Kidney epithelial cell (primary cell): ENCODE results near the gene ANKRD35. TPM values are rescaled to one million over a fixed set of nuclear protein-coding genes. Genes with fewer than 3 reads are reported as not detected.
A peak's percentile ranks its signal among the peaks of the same experiment; 100 is the strongest.

Experiments
- DNase-seq: peaks from one replicate; pipeline ENCODE4 v3.0.0-alpha.2; 2010; ENCODE audit warnings: low read depth
- H3K27me3 ChIP-seq: 2 replicates; pipeline ENCODE4 v1.6.0; 2011; ENCODE audit warnings: low read length; ENCODE audit not compliant: control insufficient read depth, insufficient read depth
- H3K36me3 ChIP-seq: 2 replicates; pipeline ENCODE4 v1.5.1; 2011; ENCODE audit warnings: low read length; ENCODE audit not compliant: control insufficient read depth, insufficient read depth
- H3K4me3 ChIP-seq: 2 replicates; pipeline ENCODE4 v1.5.1; 2011; ENCODE audit warnings: low read depth, mild to moderate bottlenecking, control low read depth, low read length
- total RNA-seq: library from RNA; depleted of rRNA; stranded (reverse); fragments of >200 nt; gene quantifications from 2 replicates; pipeline ENCODE4 v1.2.3, GENCODE V29; 2015
- TF ChIP-seq, protein P1 (sequence below): IDR thresholded peaks from 2 replicates; pipeline ENCODE4 v1.5.1; 2011; ENCODE audit warnings: mild to moderate bottlenecking, moderate library complexity, low read length, control low read depth, inconsistent platforms; ENCODE audit not compliant: insufficient read depth, poor library complexity, severe bottlenecking

Gene ANKRD35
- total RNA-seq, 1 donor from 2014 or later: not detected

DNA sequence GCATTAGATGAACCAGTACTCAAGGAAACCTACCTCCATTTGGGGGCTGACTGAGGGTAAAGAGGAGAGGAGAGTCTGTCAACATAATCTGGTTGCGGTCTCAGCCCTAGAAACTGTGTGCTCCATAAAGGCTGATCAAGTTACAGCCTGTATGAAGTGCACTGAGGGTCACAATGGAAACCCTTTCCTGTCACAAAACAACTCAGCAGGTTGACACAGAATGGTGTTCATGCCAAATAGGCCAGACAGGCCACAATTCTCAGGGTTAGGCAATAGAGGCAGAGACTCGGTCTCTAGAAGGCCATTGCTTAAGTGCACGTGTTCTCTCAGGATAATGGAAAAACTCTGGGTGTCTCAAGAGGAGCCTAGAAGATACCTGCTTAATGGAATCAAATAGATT lies 4.1 kb upstream of the ANKRD35 start:
- Histone ChIP-seq H3K36me3 (no peaks in the 10 kb centered on the region), H3K4me3 (no peak overlapping the region), H3K27me3 (peaks cover 5% of the 10 kb centered on the region)
- DNase-seq: no peak
- TF ChIP-seq, protein P1, sequence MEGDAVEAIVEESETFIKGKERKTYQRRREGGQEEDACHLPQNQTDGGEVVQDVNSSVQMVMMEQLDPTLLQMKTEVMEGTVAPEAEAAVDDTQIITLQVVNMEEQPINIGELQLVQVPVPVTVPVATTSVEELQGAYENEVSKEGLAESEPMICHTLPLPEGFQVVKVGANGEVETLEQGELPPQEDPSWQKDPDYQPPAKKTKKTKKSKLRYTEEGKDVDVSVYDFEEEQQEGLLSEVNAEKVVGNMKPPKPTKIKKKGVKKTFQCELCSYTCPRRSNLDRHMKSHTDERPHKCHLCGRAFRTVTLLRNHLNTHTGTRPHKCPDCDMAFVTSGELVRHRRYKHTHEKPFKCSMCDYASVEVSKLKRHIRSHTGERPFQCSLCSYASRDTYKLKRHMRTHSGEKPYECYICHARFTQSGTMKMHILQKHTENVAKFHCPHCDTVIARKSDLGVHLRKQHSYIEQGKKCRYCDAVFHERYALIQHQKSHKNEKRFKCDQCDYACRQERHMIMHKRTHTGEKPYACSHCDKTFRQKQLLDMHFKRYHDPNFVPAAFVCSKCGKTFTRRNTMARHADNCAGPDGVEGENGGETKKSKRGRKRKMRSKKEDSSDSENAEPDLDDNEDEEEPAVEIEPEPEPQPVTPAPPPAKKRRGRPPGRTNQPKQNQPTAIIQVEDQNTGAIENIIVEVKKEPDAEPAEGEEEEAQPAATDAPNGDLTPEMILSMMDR: no peak

- peaks cover 7% of the 10 kb centered on the region for H3K27me3 ChIP-seq
- DNase-seq: peak; percentile 69
- H3K4me3 ChIP-seq: no peak overlapping the region
- H3K36me3 ChIP-seq: no peaks in the 10 kb centered on the region
- TF ChIP-seq, protein P1: no peak
Observed at GRCh38 chr1:145887631-145888030, 2.0 kb upstream of the ANKRD35 start.

DNA sequence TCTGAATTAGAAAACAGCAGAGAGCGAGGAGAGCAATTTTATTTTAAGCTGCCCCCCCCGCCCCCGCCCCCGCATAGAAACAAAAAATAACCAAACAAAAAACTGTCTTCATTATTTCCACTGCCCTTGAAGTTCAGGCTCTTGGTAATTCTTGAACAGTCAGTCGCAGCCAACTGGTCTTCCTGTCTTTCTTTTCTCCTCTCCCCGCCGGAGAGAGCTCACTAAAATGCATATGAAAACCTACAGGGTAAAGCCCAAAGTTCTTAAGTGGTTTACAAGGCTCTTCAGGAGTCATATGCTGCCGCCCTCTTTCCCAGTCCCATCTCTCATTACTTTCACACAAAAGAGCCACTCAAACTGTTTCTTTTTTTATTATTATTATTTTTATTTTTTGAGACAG lies 1.1 kb upstream of the ANKRD35 start:
- Histone ChIP-seq H3K27me3 (peaks cover 7% of the 10 kb centered on the region), H3K36me3 (no peaks in the 10 kb centered on the region), H3K4me3 (no peak overlapping the region)
- DNase-seq: no peak
- TF ChIP-seq, protein P1: no peak

DNA sequence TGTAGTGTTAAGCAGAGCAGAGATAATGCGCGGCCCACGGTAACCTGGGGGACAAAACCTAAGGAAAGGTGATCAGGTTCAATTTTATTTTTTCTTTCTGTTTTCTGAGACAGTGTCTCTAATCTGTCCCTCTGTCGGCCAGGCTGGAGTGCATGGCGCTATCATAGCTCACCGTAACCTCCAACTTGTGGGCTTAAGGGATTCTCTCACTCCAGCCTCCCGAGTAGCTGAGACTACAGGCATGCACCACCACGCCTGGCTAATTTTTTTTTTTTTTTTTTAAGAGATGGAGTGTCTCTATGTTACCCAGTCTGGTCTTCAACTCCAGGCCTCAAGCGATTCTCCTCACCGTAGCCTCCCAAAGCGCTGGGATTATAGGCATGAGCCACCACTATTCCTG lies 724 bp upstream of the ANKRD35 start:
- TF ChIP-seq, protein P1: no peak
- Histone ChIP-seq H3K4me3 (peak overlapping the region; percentile 38), H3K36me3 (no peaks in the 10 kb centered on the region), H3K27me3 (peaks cover 7% of the 10 kb centered on the region)
- no peak for DNase-seq

DNA sequence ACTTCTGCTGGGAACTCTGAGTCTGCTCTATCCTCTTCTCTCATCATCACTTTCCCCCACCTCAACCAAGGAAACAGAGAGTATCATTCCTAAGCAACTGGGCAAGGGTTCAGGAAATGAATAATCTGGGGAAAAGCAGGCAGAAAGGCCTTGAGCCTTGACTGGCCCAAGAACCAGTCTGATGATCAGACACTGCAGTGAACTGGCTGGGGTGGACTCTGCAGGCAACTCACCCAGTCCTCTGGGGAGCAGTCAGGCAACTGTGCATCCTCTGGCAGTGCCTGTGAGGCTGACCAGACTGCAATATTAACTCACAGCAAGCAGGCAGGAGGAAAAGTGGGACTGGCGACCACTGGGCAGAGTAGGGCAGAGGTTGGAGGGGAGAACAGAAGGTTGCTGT lies 991 bp downstream of the ANKRD35 start:
- H3K4me3 ChIP-seq: no peak overlapping the region
- no peak for DNase-seq
- H3K36me3 ChIP-seq: no peaks in the 10 kb centered on the region
- H3K27me3 ChIP-seq: peaks cover 7% of the 10 kb centered on the region
- TF ChIP-seq, protein P1: no peak

GRCh38 chr1:145879775-145880174 lies 5.9 kb downstream of the ANKRD35 start:
- Histone ChIP-seq H3K27me3 (peaks cover 3% of the 10 kb centered on the region), H3K36me3 (no peaks in the 10 kb centered on the region), H3K4me3 (no peak overlapping the region)
- DNase-seq: no peak
- TF ChIP-seq, protein P1: no peak
